B cell (primary cell): ENCODE results near the gene PCDHGA3. TPM values are rescaled to one million over a fixed set of nuclear protein-coding genes. Genes with fewer than 3 reads are reported as not detected.
"Not testable (repeated sequence)": the region's sequence is repeated elsewhere in the genome, so short reads cannot be mapped to it uniquely, and the experiment has no call there.

ENCODE experiments used
- ATAC-seq: fragments of 200-7000 bp; cut with Tn5 transposase; one replicate; pipeline ENCODE4 v1.10.0; 2021; ENCODE audit warnings: low read depth, mild to moderate bottlenecking, moderate number of reproducible peaks, moderate library complexity
- CTCF ChIA-PET: fragments of 350-600 bp; sonication (Branson Sonifier 250); formaldehyde crosslinking; loops from one replicate; lab custom pipeline; 2021; ENCODE audit warnings: antibody characterized with exemption, inconsistent platforms; lab: Charles Lee
- POLR2A ChIA-PET: fragments of 350-600 bp; sonication (Branson Sonifier 250); formaldehyde crosslinking; loops from one replicate; lab custom pipeline; 2021; ENCODE audit warnings: antibody characterized with exemption; lab: Charles Lee
- DNase-seq: peaks from one replicate; pipeline ENCODE4 v3.0.0; 2013
- H2AFZ ChIP-seq: 2 replicates; pipeline ENCODE4 v1.6.1; 2012; ENCODE audit warnings: mild to moderate bottlenecking, low read depth, low read length; ENCODE audit not compliant: insufficient read depth, poor library complexity, severe bottlenecking
- H3K27ac ChIP-seq, 2 donors: 1 replicate in 1 of 2; 2 replicates in 1 of 2; pipeline ENCODE4 v1.5.1; 2012 to 2013; ENCODE audit warnings: low read length in 2 of 2, mild to moderate bottlenecking in 2 of 2, moderate library complexity in 1 of 2
- H3K27me3 ChIP-seq, 4 experiments: fragments of 200-600 bp in 1 of 4; sonication (generic) in 1 of 4; replicated peaks in 1 of 4; 1 replicate in 2 of 4; 2 replicates in 2 of 4; pipeline versions ENCODE4 v1.6.1 to v1.7.0; 2013 to 2016; ENCODE audit warnings: low read length in 3 of 4, mild to moderate bottlenecking in 2 of 4, mixed read lengths in 1 of 4, moderate library complexity in 1 of 4; ENCODE audit not compliant: insufficient read depth in 4 of 4, control insufficient read depth in 3 of 4; ENCODE audit errors: control extremely low read depth in 1 of 4
- H3K36me3 ChIP-seq, 2 experiments: replicated peaks in 1 of 2; 1 replicate in 1 of 2; 2 replicates in 1 of 2; pipeline versions ENCODE4 v1.6.1 to v1.7.1; 2013; ENCODE audit warnings: low read length in 1 of 2; ENCODE audit not compliant: insufficient read depth in 2 of 2, control insufficient read depth in 1 of 2; ENCODE audit errors: control extremely low read depth in 1 of 2, extremely low read depth in 1 of 2
- H3K4me1 ChIP-seq, 2 donors: fragments of 200-600 bp in 1 of 2; sonication (generic) in 1 of 2; 1 replicate in 1 of 2; 2 replicates in 1 of 2; pipeline versions ENCODE4 v1.5.1 to v1.6.1; 2013 to 2017; ENCODE audit warnings: low read length in 2 of 2; ENCODE audit not compliant: control insufficient read depth in 2 of 2, insufficient read depth in 2 of 2
- H3K4me2 ChIP-seq: replicated peaks from 2 replicates; pipeline ENCODE3; 2012; ENCODE audit warnings: mild to moderate bottlenecking, low read depth, low read length; ENCODE audit not compliant: poor library complexity, severe bottlenecking
- H3K4me3 ChIP-seq, 5 experiments: fragments of 200-600 bp in 1 of 5; sonication (generic) in 1 of 5; 1 replicate in 3 of 5; 2 replicates in 2 of 5; pipeline versions ENCODE4 v1.5.1 to v1.7.0; 2011 to 2016; ENCODE audit warnings: low read length in 4 of 5, mild to moderate bottlenecking in 4 of 5, low read depth in 2 of 5, control low read depth in 1 of 5, moderate library complexity in 1 of 5; ENCODE audit not compliant: insufficient read depth in 1 of 5; ENCODE audit errors: control extremely low read depth in 1 of 5, extremely low read depth in 1 of 5
- H3K79me2 ChIP-seq: fragments of 200-600 bp; sonication (generic); one replicate; pipeline ENCODE4 v1.6.0; 2016; ENCODE audit warnings: low read length; ENCODE audit not compliant: control insufficient read depth, insufficient read depth
- H3K9ac ChIP-seq: fragments of 200-600 bp; sonication (generic); 2 replicates; pipeline ENCODE4 v1.6.1; 2017; ENCODE audit warnings: mild to moderate bottlenecking, low read length, moderate library complexity
- H3K9me3 ChIP-seq, 3 donors: one replicate each; pipeline versions ENCODE4 v1.6.1 to v1.7.1; 2013; ENCODE audit warnings: low read length in 2 of 3; ENCODE audit not compliant: control insufficient read depth in 2 of 3, insufficient read depth in 1 of 3; ENCODE audit errors: control extremely low read depth in 1 of 3
- H4K20me1 ChIP-seq: 2 replicates; pipeline ENCODE4 v1.6.0; 2012; ENCODE audit warnings: mild to moderate bottlenecking, low read length; ENCODE audit not compliant: insufficient read depth, control insufficient read depth, poor library complexity, severe bottlenecking
- H3K27ac Mint-ChIP-seq: one replicate; pipeline ENCODE4 v1.8.0; 2021; ENCODE audit warnings: mixed read lengths
- H3K27me3 Mint-ChIP-seq: one replicate; pipeline ENCODE4 v1.8.0; 2021; ENCODE audit warnings: mixed read lengths
- H3K4me1 Mint-ChIP-seq: one replicate; pipeline ENCODE4 v1.8.0; 2021; ENCODE audit warnings: mixed read lengths
- H3K4me3 Mint-ChIP-seq: one replicate; pipeline ENCODE4 v1.8.0; 2021; ENCODE audit warnings: mixed read lengths
- H3K9me3 Mint-ChIP-seq: one replicate; pipeline ENCODE4 v1.8.0; 2022; ENCODE audit warnings: mixed read lengths; ENCODE audit not compliant: insufficient read depth
- CTCF ChIP-seq: fragments of 200-600 bp; IDR thresholded peaks from one replicate; pipeline ENCODE4 v1.8.0; 2022; ENCODE audit warnings: antibody characterized with exemption, mild to moderate bottlenecking
- EZH2 ChIP-seq: IDR thresholded peaks from 2 replicates; pipeline ENCODE4 v1.6.1; 2012; ENCODE audit warnings: borderline replicate concordance, low read depth, mild to moderate bottlenecking, moderate library complexity, low read length; ENCODE audit not compliant: insufficient read depth, poor library complexity, severe bottlenecking
- WGBS: methylation state at CpG from one replicate; pipeline ENCODE4 v1.1.5; 2013; ENCODE audit warnings: missing lambda C conversion rate; ENCODE audit not compliant: insufficient coverage; 5-methylcytosine and 5-hydroxymethylcytosine counted together
- intact Hi-C: fragments of 100-400 bp; cut with micrococcal nuclease; formaldehyde crosslinking; loops from one replicate; pipeline ENCODE4 v1.10.0; 2022
- polyA plus RNA-seq: library from polyadenylated mRNA; depleted of rRNA; stranded (reverse); fragments of >200 nt; gene quantifications from 2 replicates; pipeline ENCODE4 v1.2.3, GENCODE V29; 2012
- total RNA-seq, 2 donors: library from RNA; stranded (reverse); fragments of 120-200 nt in 1 of 2; gene quantifications; 1 replicate in 1 of 2; 2 replicates in 1 of 2; pipeline versions ENCODE4 v1.2.3 to v1.2.4, GENCODE V29; 2013 to 2022

The PCDHGA3 gene
- total and polyA plus RNA-seq, 2 donors (not counting 1 experiment from before 2014, with no cell fraction given): 0.10 to 0.32 TPM

GRCh38 chr5:141375444-141376155 lies 32.0 kb downstream of the PCDHGA3 start:
- H2AFZ ChIP-seq, H3K4me3 Mint-ChIP-seq, H3K79me2 ChIP-seq, ATAC-seq, H3K27ac ChIP-seq, H3K4me2 ChIP-seq, H4K20me1 ChIP-seq, H3K27ac Mint-ChIP-seq, H3K4me3 ChIP-seq, H3K9ac ChIP-seq, H3K4me1 Mint-ChIP-seq, DNase-seq, intact Hi-C loops, H3K36me3 ChIP-seq, H3K4me1 ChIP-seq, POLR2A ChIA-PET: not testable (repeated sequence)
- H3K27me3 Mint-ChIP-seq: peaks cover 44% of the 10 kb centered on the region
- H3K9me3 Mint-ChIP-seq: peaks cover 12% of the 10 kb centered on the region
- peaks cover 0 to 58% (median 46%) of the 10 kb centered on the region in 3 donors for H3K9me3 ChIP-seq
- WGBS: 56% methylated on average over 33 of the region's 48 CpGs
- peaks cover 0 to 55% (median 30%) of the 10 kb centered on the region in 4 experiments for H3K27me3 ChIP-seq
- CTCF ChIA-PET: interaction anchor here (1.4 to 2.0 kb wide), 2 partner anchors 32 to 188 kb away, joined by 4 to 5 read pairs; partner anchors contain the start of gene PCDHGB6

GRCh38 chr5:141382469-141383294 lies 39.1 kb downstream of the PCDHGA3 start, which contains the start of gene PCDHGA7:
TSS of gene PCDHGA7 (plus strand) at chr5:141382742. CDS start at chr5:141382900, 158 bp downstream.
- ChIA-PET CTCF (no interaction called here), POLR2A (no interaction called here)
- TF ChIP-seq EZH2: no peak
- TF ChIP-seq CTCF: no peak
- Mint-ChIP-seq H3K27me3 (peaks cover 58% of the 10 kb centered on the region), H3K4me3 (peak within 1 kb of the TSS; percentile 81), H3K9me3 (peaks cover 7% of the 10 kb centered on the region), H3K27ac (no peak within 1 kb of the TSS), H3K4me1 (peaks cover 3% of the 10 kb centered on the region)
- Histone ChIP-seq H3K4me1 (no peaks in the 10 kb centered on the region), H3K27ac (no peak within 1 kb of the TSS), H2AFZ (no peak within 1 kb of the TSS), H3K9ac (no peak within 1 kb of the TSS), H3K4me2 (peak within 1 kb of the TSS; percentile 25), H3K27me3 (peaks cover 0 to 43% (median 28%) of the 10 kb centered on the region in 4 experiments), H3K4me3 (peak within 1 kb of the TSS in 3 of 5 experiments; percentile 1 to 36 (median 24)), H3K36me3 (no peaks in the 10 kb centered on the region), H3K9me3 (peaks cover 5 to 37% (median 25%) of the 10 kb centered on the region in 3 donors), H3K79me2 (no peaks in the 10 kb centered on the region), H4K20me1 (no peaks in the 10 kb centered on the region)
- 22% methylated on average over 29 of the region's 37 CpGs for WGBS
- intact Hi-C loops: no loop called here
- no peak for ATAC-seq
- no peak for DNase-seq
